ENCODE results near the gene ANGEL1. TPM values are rescaled to one million over a fixed set of nuclear protein-coding genes. Genes with fewer than 3 reads are reported as not detected.

ANGEL1 gene
- polyA plus RNA-seq, 2 donors = 3.7 to 5.1 TPM

GRCh38 chr14:76781648-76782051 is 31.0 kb downstream of the ANGEL1 start:
- Histone ChIP-seq H3K9me3 (ENCODE audit: control insufficient read depth in 2 of 2, insufficient read depth in 1 of 2, low read depth in 1 of 2, low read length in 1 of 2) (no peaks in the 10 kb centered on the region), H3K4me1 (ENCODE audit: control insufficient read depth in 2 of 2, insufficient read depth in 2 of 2, low read length in 1 of 2) (peaks cover 2 to 4% of the 10 kb centered on the region in 2 donors), H3K4me3 (ENCODE audit: low read depth in 1 of 2, low read length in 2 of 2) (no peak overlapping the region), H3K36me3 (ENCODE audit: control insufficient read depth in 2 of 2, insufficient read depth in 2 of 2, low read length in 1 of 2) (peaks cover 3 to 15% of the 10 kb centered on the region in 2 donors), H3K27me3 (ENCODE audit: control insufficient read depth in 1 of 2, insufficient read depth in 2 of 2, low read length in 2 of 2) (no peaks in the 10 kb centered on the region), H3K27ac (ENCODE audit: low read depth in 2 of 2, low read length in 1 of 2) (no peak overlapping the region)
- 78 to 88% methylated on average over 2 of the region's 2 CpGs for WGBS, 2 donors

- Histone ChIP-seq H3K4me3 (ENCODE audit: low read depth in 1 of 2, low read length in 2 of 2) (no peak overlapping the region), H3K27ac (ENCODE audit: low read depth in 2 of 2, low read length in 1 of 2) (no peak overlapping the region), H3K4me1 (ENCODE audit: control insufficient read depth in 2 of 2, insufficient read depth in 2 of 2, low read length in 1 of 2) (peaks cover 2 to 4% of the 10 kb centered on the region in 2 donors), H3K27me3 (ENCODE audit: control insufficient read depth in 1 of 2, insufficient read depth in 2 of 2, low read length in 2 of 2) (no peaks in the 10 kb centered on the region), H3K36me3 (ENCODE audit: control insufficient read depth in 2 of 2, insufficient read depth in 2 of 2, low read length in 1 of 2) (peaks cover 3 to 15% of the 10 kb centered on the region in 2 donors), H3K9me3 (ENCODE audit: control insufficient read depth in 2 of 2, insufficient read depth in 1 of 2, low read depth in 1 of 2, low read length in 1 of 2) (no peaks in the 10 kb centered on the region)
- 79 to 82% methylated on average over 11 of the region's 11 CpGs for WGBS, 2 donors
These were observed 31.6 kb downstream of the ANGEL1 start for GRCh38 chr14:76780875-76781647.

DNA sequence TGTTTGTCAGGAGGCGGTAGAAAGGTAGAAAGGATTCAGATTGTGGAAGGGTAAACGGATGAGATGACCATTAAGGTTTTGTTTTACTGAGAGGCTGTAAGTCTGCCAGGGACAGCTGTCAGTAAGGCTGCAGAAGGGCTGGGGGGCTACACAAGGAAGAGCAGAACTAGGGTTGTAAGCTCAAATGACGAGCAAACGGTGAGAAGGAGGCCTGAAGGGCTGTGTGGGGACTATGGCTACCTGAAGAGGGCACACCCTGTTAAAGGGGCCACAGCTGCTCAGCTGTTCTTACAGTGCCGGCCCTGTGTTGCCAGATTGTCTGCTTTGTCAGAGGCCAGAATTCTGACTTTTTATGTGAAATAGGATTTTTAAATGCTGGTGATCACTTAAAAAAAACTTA is 32.3 kb downstream of the ANGEL1 start:
- no peak overlapping the region for H3K27ac ChIP-seq (ENCODE audit: low read depth in 2 of 2, low read length in 1 of 2)

DNA sequence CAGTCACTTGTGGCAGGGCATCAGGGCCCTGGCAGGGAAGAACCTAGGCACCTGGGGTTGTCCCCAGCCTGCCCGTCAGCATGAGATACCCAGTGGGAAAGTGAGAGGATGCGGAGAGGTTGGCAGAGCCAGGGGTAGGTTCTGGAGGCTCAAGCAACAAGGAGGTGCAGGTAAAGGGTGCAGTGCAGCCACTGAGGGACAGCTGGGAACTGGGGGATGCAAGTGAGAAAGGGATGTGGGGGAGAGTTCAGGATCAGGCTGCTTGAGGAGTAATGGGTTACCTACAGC is 32.7 kb downstream of the ANGEL1 start:
- no peak overlapping the region for H3K4me3 ChIP-seq (ENCODE audit: low read depth in 1 of 2, low read length in 2 of 2)
- no peak overlapping the region for H3K27ac ChIP-seq (ENCODE audit: low read depth in 2 of 2, low read length in 1 of 2)
- no peaks in the 10 kb centered on the region for H3K9me3 ChIP-seq (ENCODE audit: control insufficient read depth in 2 of 2, insufficient read depth in 1 of 2, low read depth in 1 of 2, low read length in 1 of 2)
- H3K36me3 ChIP-seq (ENCODE audit: control insufficient read depth in 2 of 2, insufficient read depth in 2 of 2, low read length in 1 of 2) = peaks cover 3 to 15% of the 10 kb centered on the region in 2 donors
- no peaks in the 10 kb centered on the region for H3K27me3 ChIP-seq (ENCODE audit: control insufficient read depth in 1 of 2, insufficient read depth in 2 of 2, low read length in 2 of 2)
- 99 to 100% methylated on average over 2 of the region's 2 CpGs for WGBS, 2 donors
- peaks cover 2 to 4% of the 10 kb centered on the region in 2 donors for H3K4me1 ChIP-seq (ENCODE audit: control insufficient read depth in 2 of 2, insufficient read depth in 2 of 2, low read length in 1 of 2)

More for the DNA sequence above, 32.3 kb downstream of the ANGEL1 start:
- peaks cover 3 to 15% of the 10 kb centered on the region in 2 donors for H3K36me3 ChIP-seq (ENCODE audit: control insufficient read depth in 2 of 2, insufficient read depth in 2 of 2, low read length in 1 of 2)
- no peaks in the 10 kb centered on the region for H3K9me3 ChIP-seq (ENCODE audit: control insufficient read depth in 2 of 2, insufficient read depth in 1 of 2, low read depth in 1 of 2, low read length in 1 of 2)
- H3K4me3 ChIP-seq (ENCODE audit: low read depth in 1 of 2, low read length in 2 of 2) = no peak overlapping the region
- H3K27me3 ChIP-seq (ENCODE audit: control insufficient read depth in 1 of 2, insufficient read depth in 2 of 2, low read length in 2 of 2) = no peaks in the 10 kb centered on the region
- 58% methylated on average over 5 of the region's 5 CpGs for WGBS, 2 donors
- peaks cover 2 to 4% of the 10 kb centered on the region in 2 donors for H3K4me1 ChIP-seq (ENCODE audit: control insufficient read depth in 2 of 2, insufficient read depth in 2 of 2, low read length in 1 of 2)

GRCh38 chr14:76779221-76780057 is 33.2 kb downstream of the ANGEL1 start:
- WGBS, 2 donors = 91 to 94% methylated on average over 7 of the region's 7 CpGs

GRCh38 chr14:76778546-76779215 is 34.0 kb downstream of the ANGEL1 start:
- no peaks in the 10 kb centered on the region for H3K9me3 ChIP-seq (ENCODE audit: control insufficient read depth in 2 of 2, insufficient read depth in 1 of 2, low read depth in 1 of 2, low read length in 1 of 2)
- H3K27ac ChIP-seq (ENCODE audit: low read depth in 2 of 2, low read length in 1 of 2) = no peak overlapping the region
- H3K36me3 ChIP-seq (ENCODE audit: control insufficient read depth in 2 of 2, insufficient read depth in 2 of 2, low read length in 1 of 2) = peaks cover 3 to 12% of the 10 kb centered on the region in 2 donors
- no peaks in the 10 kb centered on the region for H3K27me3 ChIP-seq (ENCODE audit: control insufficient read depth in 1 of 2, insufficient read depth in 2 of 2, low read length in 2 of 2)
- no peak overlapping the region for H3K4me3 ChIP-seq (ENCODE audit: low read depth in 1 of 2, low read length in 2 of 2)
- 82 to 84% methylated on average over 16 of the region's 16 CpGs for WGBS, 2 donors
- H3K4me1 ChIP-seq (ENCODE audit: control insufficient read depth in 2 of 2, insufficient read depth in 2 of 2, low read length in 1 of 2) = peaks cover 2 to 4% of the 10 kb centered on the region in 2 donors

More at GRCh38 chr14:76779221-76780057, 33.2 kb downstream of the ANGEL1 start:
- no peak overlapping the region for H3K27ac ChIP-seq (ENCODE audit: low read depth in 2 of 2, low read length in 1 of 2)
- H3K4me3 ChIP-seq (ENCODE audit: low read depth in 1 of 2, low read length in 2 of 2) = no peak overlapping the region
- H3K27me3 ChIP-seq (ENCODE audit: control insufficient read depth in 1 of 2, insufficient read depth in 2 of 2, low read length in 2 of 2) = no peaks in the 10 kb centered on the region
- peaks cover 3 to 15% of the 10 kb centered on the region in 2 donors for H3K36me3 ChIP-seq (ENCODE audit: control insufficient read depth in 2 of 2, insufficient read depth in 2 of 2, low read length in 1 of 2)
- H3K4me1 ChIP-seq (ENCODE audit: control insufficient read depth in 2 of 2, insufficient read depth in 2 of 2, low read length in 1 of 2) = peaks cover 2 to 4% of the 10 kb centered on the region in 2 donors
- H3K9me3 ChIP-seq (ENCODE audit: control insufficient read depth in 2 of 2, insufficient read depth in 1 of 2, low read depth in 1 of 2, low read length in 1 of 2) = no peaks in the 10 kb centered on the region

DNA sequence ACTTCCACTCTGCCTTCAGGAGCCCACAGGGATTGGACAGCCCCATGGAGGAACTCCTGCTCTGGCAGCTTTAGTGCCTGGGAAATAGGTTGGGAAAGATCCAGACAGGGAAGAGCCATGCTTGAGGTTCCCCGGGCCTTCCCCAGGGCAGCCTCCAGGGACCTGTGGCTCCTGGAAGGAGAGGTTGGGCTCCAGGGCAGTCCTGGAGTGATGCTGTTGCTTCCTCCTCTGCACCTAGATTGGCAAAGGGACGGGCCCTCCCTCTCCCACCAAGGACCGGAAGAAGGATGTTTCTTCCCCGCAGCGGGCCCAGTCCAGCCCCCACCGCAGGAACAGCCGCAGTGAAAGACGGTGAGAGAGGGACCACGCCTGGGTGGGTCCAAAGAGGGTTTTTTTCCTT is 35.0 kb downstream of the ANGEL1 start:
- no peaks in the 10 kb centered on the region for H3K9me3 ChIP-seq (ENCODE audit: control insufficient read depth in 2 of 2, insufficient read depth in 1 of 2, low read depth in 1 of 2, low read length in 1 of 2)
- peaks cover 2 to 4% of the 10 kb centered on the region in 2 donors for H3K4me1 ChIP-seq (ENCODE audit: control insufficient read depth in 2 of 2, insufficient read depth in 2 of 2, low read length in 1 of 2)
- no peaks in the 10 kb centered on the region for H3K27me3 ChIP-seq (ENCODE audit: control insufficient read depth in 1 of 2, insufficient read depth in 2 of 2, low read length in 2 of 2)
- WGBS, 2 donors = 77% methylated on average over 9 of the region's 9 CpGs
- H3K36me3 ChIP-seq (ENCODE audit: control insufficient read depth in 2 of 2, insufficient read depth in 2 of 2, low read length in 1 of 2) = peaks cover 3 to 10% of the 10 kb centered on the region in 2 donors
- no peak overlapping the region for H3K4me3 ChIP-seq (ENCODE audit: low read depth in 1 of 2, low read length in 2 of 2)
- H3K27ac ChIP-seq (ENCODE audit: low read depth in 2 of 2, low read length in 1 of 2) = no peak overlapping the region

GRCh38 chr14:76776428-76777251 is 36.0 kb downstream of the ANGEL1 start:
- WGBS, 2 donors = 77 to 81% methylated on average over 10 of the region's 10 CpGs
- H3K4me3 ChIP-seq (ENCODE audit: low read depth in 1 of 2, low read length in 2 of 2) = no peak overlapping the region
- H3K27ac ChIP-seq (ENCODE audit: low read depth in 2 of 2, low read length in 1 of 2) = no peak overlapping the region
- no peaks in the 10 kb centered on the region for H3K9me3 ChIP-seq (ENCODE audit: control insufficient read depth in 2 of 2, insufficient read depth in 1 of 2, low read depth in 1 of 2, low read length in 1 of 2)
- H3K4me1 ChIP-seq (ENCODE audit: control insufficient read depth in 2 of 2, insufficient read depth in 2 of 2, low read length in 1 of 2) = peaks cover 1 to 2% of the 10 kb centered on the region in 2 donors
- peaks cover 0 to 5% of the 10 kb centered on the region in 2 donors for H3K36me3 ChIP-seq (ENCODE audit: control insufficient read depth in 2 of 2, insufficient read depth in 2 of 2, low read length in 1 of 2)
- H3K27me3 ChIP-seq (ENCODE audit: control insufficient read depth in 1 of 2, insufficient read depth in 2 of 2, low read length in 2 of 2) = no peaks in the 10 kb centered on the region
